HG02571 (cell line): ENCODE results near the gene FARS2.

ENCODE experiments used
- ATAC-seq: cut with Tn5 transposase; IDR thresholded peaks from one replicate; pipeline ENCODE4 v1.9.1; 2021; ENCODE audit warnings: mild to moderate bottlenecking, moderate library complexity; ENCODE audit not compliant: unreplicated experiment

Gene FARS2

GRCh38 chr6:5365436-5366195 lies 104.3 kb downstream of the FARS2 start:
- no peak for ATAC-seq

- ATAC-seq: no peak
These were observed 105.6 kb downstream of the FARS2 start for GRCh38 chr6:5366941-5367340.

GRCh38 chr6:5367510-5367909 lies 106.2 kb downstream of the FARS2 start:
- no peak for ATAC-seq

GRCh38 chr6:5373430-5373829 lies 112.1 kb downstream of the FARS2 start:
- ATAC-seq: no peak

DNA sequence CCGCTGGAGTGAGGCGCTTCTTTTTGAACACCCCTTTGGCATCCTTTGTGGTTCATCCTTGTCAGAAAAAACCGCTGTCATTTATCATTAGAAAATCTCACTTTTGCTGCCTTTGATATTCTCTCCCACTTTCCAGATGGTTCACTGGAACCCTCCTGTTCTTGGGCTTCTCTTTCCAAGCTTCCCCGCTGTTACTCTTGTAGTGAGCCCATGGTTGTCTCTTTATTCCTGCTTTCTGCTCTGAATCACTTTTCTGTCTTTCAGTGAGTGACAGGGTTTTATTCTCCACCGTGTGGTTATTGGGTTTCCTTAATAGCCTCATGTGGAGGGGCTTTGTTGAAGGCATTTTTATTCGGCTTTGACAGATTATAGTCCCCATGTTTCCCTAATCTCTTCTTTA lies 117.0 kb downstream of the FARS2 start:
- ATAC-seq: no peak

DNA sequence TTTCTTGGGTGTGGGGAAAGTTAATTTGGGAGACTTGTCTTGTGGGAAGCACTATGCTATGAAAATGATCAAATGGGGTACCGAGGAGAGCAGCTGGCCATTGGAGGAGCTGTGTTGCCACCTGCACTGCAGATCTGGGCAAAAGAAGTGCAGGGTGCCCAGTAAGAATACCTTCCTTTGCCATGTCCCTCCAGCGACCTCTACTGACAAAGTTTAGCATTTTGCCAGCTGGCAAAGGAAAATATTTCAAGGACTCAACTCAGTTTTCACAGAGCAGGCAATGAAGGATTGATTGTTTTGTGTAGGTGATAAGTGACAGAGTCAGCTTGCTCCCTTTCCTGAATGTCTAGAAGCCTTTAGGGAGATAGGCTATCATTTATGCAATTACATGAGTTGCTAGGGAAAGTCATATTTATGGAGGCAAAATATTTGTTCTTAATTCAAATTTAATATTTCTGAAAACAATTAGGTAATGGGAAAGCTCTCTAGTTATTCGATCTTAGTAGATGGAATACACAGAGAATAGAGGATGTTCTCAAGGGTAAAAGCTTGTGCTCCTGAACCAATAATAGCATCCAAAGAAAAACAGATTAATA lies 118.4 kb downstream of the FARS2 start:
- ATAC-seq: no peak

GRCh38 chr6:5383856-5384255 lies 122.5 kb downstream of the FARS2 start:
- ATAC-seq: no peak

DNA sequence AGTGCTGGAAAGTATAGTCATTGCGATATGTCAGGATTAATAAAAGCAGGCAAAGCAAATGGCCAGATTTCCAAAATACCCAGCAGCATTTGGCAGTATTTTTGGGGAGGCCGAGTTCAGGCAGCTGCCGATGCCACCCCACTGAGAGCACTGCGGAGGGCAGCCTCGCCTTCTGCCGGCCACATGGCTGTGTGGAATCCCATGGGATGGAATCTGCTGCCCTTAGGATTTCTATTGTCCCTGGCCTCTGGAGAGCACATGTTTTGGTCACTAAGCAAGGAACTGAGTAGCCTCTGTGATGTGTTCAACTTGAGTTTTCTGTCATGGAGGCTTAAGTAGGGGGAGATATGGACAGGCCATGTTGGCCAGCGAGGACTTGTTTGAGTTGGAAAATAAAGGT lies 123.0 kb downstream of the FARS2 start:
- ATAC-seq: no peak

DNA sequence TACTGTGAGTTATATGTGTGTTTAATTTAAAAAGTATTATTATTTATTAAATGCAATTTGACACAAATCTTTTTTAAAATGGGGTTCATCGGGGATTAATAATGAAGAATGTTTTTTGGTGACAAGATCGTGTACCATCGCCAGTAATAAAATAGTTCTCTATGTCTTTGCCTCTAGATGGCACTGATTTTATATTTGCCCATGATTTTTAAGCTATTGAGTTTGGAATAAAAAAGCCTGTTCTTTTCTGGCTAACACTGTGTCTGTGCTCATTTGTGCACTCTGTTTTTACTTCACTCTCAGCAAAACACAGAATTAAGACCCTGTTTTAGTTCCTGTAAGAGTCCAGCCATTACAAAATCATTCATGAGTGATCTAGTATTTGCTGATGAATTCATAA lies 127.0 kb downstream of the FARS2 start:
- no peak for ATAC-seq

GRCh38 chr6:5389086-5389745 lies 127.9 kb downstream of the FARS2 start:
- no peak for ATAC-seq

GRCh38 chr6:5390177-5390576 lies 128.9 kb downstream of the FARS2 start:
- ATAC-seq: no peak

DNA sequence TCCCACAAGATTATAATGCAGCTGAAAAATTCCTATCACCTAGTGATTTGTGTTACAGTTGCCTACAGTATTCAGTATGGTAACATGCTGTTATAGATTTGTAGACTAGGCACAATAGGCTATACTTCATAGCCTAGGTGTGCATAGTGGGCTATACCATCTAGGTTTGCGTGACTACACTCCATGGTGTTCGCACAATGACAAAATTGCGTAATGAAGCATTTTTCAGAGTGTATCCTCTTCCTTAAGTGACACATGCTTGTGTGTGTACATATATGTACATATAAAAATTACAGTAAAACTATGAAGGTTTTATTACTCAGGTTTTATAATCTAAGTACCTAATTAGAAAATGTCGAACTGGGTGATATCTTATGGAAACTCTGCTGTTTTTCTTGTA lies 133.0 kb downstream of the FARS2 start:
- no peak for ATAC-seq

- no peak for ATAC-seq
These were observed 134.4 kb downstream of the FARS2 start for GRCh38 chr6:5395719-5396118.

- ATAC-seq: no peak
These were observed 137.2 kb downstream of the FARS2 start for GRCh38 chr6:5398530-5398929.

DNA sequence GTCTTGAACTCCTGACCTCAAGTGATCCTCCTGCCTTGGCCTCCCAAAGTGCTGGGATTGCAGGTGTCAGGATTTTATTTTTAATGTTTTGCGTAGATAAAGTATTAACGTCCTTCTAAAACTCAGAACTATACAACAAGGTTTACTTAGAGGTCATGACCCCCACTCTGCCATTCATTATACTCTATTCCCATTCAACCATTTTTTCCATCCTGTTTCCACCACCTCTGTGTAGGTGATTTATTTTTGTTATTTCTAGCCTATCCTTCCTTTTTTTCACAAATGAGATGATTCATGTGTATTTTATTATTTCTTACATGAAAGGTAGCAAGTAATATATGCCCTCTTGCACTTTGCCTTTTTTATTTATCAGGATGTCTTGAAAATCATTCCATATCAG lies 138.1 kb downstream of the FARS2 start:
- no peak for ATAC-seq

DNA sequence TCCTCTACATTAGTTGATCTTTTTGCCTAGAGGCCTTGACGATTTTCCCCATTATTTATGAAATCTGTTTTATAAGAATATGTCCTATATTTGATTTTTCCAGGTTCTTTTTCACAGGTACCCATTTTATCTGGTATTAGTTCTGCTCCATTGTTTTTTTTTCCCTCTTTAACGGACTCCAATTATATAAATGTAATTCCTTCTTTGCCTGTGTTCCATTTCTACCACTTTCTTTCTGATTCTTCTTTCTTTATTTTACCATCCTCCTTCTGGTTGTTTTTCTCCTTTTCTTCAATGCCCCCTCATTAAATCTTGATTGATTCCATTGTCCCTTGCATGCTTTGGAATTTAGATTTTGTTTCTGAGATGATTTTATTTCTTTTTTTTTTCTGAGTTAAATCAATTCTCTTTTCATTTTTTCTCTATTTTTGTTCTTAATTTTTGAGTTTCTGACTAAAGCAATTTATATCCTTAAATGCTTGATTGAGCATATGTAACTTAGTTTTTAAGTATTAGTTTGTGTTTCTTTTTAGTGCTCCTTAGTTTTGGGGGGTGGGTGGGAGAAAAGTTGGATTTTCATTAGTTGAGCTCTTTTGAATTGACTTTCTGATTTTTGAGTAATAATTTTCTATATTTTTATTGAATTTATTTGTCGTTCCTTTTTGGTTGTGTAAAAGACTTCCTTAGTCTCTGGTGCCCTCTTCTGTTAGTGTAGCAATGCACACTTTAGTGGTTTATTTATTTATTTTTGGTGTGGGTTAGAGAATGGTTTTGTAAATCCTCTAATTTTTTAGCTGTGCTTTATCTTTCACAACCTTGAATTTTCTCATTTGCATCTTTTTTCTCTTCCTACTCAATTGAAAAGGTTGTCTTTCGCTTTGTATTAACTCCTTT lies 140.8 kb downstream of the FARS2 start:
- ATAC-seq: no peak

DNA sequence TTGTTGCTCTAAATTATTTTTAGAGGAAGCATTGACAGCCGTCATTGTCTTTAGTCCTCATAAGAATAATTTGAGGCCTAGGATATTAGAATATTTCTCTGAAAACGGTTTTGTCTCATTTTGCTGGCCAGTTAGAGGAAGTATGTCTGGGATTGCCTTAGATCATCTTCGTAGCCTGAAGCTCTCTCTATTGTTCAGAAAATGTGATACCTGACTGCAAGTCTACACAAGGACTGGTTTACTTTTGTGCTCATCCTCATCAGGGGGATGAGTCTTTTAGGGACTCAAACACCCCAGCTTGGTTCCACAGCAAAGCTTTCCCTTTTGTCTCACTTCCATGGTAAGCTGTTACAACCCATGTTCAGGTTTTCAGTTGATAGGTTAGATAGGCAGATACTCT lies 141.8 kb downstream of the FARS2 start:
- ATAC-seq: no peak

DNA sequence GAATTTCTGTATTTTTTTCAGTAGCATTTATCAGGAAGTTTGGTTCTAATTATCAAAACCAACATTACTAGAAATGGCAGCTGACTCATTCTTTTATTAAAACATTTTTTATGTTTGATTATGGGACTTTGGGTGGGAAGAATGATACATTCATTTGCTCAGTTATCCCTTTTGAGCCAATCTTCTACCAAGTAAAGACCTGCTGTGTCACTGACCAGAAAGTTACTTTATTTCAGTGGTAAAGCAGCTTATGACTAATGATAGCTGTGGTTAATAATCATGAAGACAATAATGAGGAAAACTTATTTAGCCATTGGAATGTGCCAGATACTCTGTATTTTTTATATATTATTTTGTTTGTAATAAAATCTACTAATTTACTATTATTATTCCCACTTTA lies 142.3 kb downstream of the FARS2 start:
- ATAC-seq: no peak

DNA sequence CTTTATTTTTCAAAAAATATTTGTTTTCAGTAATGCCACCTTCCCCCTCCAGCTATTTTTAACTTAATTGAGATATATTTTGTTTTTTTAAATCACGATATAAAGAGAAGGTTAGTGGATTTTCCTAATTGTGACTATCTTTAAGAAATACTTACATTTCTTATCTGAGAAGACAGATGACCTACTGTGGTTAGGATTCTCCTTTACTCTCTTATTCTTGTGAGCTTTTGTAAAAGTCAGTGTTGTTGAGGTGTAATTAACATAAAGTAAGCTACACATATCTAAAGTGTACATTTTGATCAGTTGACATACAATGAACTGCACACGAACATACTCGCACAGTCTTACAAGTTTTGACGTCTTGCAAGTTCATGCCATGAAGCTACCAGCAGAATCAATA lies 144.7 kb downstream of the FARS2 start:
- no peak for ATAC-seq

DNA sequence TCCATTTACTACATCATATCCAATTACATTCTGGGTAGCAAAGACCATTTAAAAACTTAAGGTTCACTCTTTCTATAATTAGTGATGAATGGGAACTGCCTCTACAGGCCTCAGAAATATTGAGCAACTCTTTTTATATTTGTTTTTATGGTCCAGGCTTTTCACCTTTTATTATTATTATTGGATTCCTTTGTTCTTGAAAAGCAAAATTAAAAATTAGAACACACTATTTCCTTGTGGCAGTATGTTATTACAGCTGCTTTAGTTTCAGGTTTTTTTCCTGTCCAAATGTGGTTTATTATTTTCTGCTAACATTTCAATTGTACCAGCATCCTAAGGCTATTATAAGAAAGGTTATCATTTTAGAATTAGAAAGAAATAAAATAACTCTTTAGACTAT lies 150.1 kb downstream of the FARS2 start:
- no peak for ATAC-seq

- ATAC-seq: no peak
These were observed 150.7 kb downstream of the FARS2 start for GRCh38 chr6:5412017-5412416.
